ENCODE measurements around the gene PLCB4. TPM values are rescaled to one million over a fixed set of nuclear protein-coding genes. Genes with fewer than 3 reads are reported as not detected.

The PLCB4 gene
- total RNA-seq (1 to 10 TPM in 5 of 6 donors, under 1 TPM in 1; 0.56 to 6.4 (median 2.2) TPM), polyA plus RNA-seq (1 to 10 TPM; 1.8 to 9.3 TPM)

DNA sequence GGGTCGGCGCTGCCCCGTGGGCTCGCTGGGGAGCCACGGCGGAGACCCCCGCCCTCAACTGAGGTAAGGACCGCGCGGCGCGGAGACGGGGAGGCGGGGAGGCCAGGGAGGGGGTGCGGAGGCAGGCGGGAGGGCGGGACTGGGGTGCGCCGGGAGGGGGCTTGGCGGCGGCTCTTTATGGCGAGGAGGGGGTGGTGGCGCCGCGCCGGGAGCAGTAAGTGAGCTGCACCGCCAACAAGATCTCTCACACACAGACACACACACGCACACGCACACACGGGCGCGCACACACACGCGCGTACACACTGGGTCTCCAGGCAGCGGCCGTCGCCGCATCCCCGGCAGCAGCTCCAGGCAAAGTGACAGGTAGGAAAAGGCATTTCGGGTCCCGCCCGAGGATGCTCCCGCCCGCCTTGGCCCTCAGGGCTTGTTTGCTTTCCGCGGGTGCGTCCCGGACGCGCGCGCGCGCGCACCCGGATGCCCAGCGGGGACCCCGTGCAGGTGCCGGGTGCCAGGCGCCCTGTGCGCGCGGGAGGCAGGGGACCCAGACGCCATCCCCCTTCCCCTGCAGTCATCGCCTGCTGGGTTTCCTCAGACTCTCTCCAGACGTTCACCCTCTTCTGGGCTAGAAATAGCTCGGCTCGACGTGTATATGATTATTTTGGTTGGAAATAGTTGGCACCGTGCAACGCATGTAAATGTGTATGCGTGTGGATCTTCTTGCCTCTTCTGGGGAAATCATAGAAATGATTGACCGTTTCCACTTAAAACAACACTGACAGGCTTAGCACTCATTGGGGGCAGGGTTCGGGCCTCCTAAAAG is at the start of gene PLCB4:
Gene PLCB4, plus strand, starts transcription at position 247 of the 823 bp plus-strand sequence. CDS start 238,728 bp downstream, outside the sequence.
- ATAC-seq (peak; percentile 29 to 56 (median 42)), DNase-seq (peak; percentile 4 to 68 (median 24)), FAIRE-seq (no peak)
- H3K27me3 ChIP-seq, result peaks cover 0 to 12% (median 2%) of the 10 kb centered on the region in 4 donors
- peak within 1 kb of the TSS; percentile 39 to 66 (median 54) for H3K4me3 ChIP-seq
- H3K36me3 ChIP-seq, result no peaks in the 10 kb centered on the region
- WGBS, 2 donors, result 1 to 2% methylated on average over 59 to 75 of the region's 75 CpGs
- no peaks in the 10 kb centered on the region for H3K4me1 ChIP-seq
- peak within 1 kb of the TSS in 2 of 4 donors; percentile 28 to 29 for H3K27ac ChIP-seq
- TF ChIP-seq, protein P1, sequence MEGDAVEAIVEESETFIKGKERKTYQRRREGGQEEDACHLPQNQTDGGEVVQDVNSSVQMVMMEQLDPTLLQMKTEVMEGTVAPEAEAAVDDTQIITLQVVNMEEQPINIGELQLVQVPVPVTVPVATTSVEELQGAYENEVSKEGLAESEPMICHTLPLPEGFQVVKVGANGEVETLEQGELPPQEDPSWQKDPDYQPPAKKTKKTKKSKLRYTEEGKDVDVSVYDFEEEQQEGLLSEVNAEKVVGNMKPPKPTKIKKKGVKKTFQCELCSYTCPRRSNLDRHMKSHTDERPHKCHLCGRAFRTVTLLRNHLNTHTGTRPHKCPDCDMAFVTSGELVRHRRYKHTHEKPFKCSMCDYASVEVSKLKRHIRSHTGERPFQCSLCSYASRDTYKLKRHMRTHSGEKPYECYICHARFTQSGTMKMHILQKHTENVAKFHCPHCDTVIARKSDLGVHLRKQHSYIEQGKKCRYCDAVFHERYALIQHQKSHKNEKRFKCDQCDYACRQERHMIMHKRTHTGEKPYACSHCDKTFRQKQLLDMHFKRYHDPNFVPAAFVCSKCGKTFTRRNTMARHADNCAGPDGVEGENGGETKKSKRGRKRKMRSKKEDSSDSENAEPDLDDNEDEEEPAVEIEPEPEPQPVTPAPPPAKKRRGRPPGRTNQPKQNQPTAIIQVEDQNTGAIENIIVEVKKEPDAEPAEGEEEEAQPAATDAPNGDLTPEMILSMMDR (IDR thresholded peaks at IDR 0.05), result no peak
- intact Hi-C loops (cut with DNase I), result no loop called here
- H3K9me3 ChIP-seq, result no peaks in the 10 kb centered on the region

DNA sequence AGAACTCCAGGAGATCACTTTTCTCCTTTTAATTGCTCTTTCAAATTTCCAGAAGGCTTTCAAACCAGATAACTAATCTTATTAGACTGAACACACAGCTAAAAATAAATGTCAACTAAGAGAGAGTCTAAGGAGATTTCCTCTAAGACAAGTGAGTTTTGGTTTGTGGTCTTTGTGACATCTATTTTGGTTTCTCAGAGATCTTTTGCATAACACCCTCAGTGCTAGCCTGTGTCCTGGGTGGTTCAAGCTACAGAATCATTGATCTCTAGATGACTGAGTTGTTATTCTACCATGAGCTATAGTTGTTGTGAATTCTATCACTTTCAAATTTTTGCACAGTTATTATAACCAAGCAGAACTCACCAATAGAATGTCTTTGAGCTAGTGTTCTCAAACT is 49.1 kb upstream of the PLCB4 start:
- Histone ChIP-seq H3K27me3 (no peaks in the 10 kb centered on the region), H3K36me3 (no peaks in the 10 kb centered on the region), H3K9me3 (no peaks in the 10 kb centered on the region), H3K27ac (no peak overlapping the region), H3K4me1 (no peaks in the 10 kb centered on the region), H3K4me3 (no peak overlapping the region)
- no peak for FAIRE-seq
- DNase-seq, result no peak
- no peak for ATAC-seq
- TF ChIP-seq, protein P1 (IDR thresholded peaks at IDR 0.05), result no peak
- intact Hi-C loops (cut with DNase I), result no loop called here

DNA sequence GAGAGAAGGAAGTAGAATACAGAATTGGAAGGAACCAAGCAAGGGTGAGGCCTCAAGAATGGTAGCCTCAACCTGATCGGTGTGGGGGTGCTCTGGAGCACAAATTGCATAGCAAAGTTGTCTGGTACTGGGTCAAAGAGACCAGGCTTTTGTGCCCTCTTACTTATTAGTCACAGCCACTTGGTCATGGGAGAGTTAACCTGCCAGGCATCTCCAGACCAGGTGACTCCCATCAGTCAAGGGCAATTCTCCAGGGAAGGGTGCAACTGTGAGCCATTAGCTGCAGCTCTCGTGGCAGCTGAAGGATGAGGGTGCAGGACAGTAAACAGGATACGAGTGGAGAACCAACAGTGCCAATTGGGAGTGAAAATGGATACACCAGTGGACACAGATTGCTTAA is 47.7 kb upstream of the PLCB4 start:
- Histone ChIP-seq H3K4me1 (no peaks in the 10 kb centered on the region), H3K4me3 (no peak overlapping the region), H3K9me3 (no peaks in the 10 kb centered on the region), H3K27ac (no peak overlapping the region), H3K27me3 (no peaks in the 10 kb centered on the region), H3K36me3 (no peaks in the 10 kb centered on the region)
- TF ChIP-seq, protein P1 (IDR thresholded peaks at IDR 0.05), result no peak
- ATAC-seq (no peak), FAIRE-seq (no peak), DNase-seq (no peak)
- WGBS, 2 donors, result 41 to 52% methylated on average over 3 of the region's 3 CpGs
- intact Hi-C loops (cut with DNase I), result no loop called here

DNA sequence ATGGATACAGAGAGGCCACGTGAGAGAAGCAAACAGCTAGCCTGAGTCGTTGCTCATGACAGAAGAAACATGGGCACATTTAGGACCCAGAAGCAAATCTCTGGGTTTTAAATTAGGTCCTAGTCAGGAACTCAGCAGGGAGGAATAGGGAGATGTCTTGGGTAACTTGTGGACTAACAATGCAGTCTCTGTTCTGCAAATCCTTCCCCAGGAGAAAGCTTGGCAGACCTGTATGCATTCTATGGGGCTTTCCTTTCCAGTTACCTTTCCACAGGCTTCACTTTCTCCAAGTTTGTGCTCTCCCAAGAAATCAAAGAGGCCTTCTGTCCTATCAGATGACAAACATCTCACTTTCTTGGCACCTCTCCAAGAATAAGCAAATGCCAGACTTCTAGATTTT is 47.2 kb upstream of the PLCB4 start:
- H3K27me3 ChIP-seq, result no peaks in the 10 kb centered on the region
- intact Hi-C loops (cut with DNase I), result no loop called here
- TF ChIP-seq, protein P1 (IDR thresholded peaks at IDR 0.05), result no peak
- no peaks in the 10 kb centered on the region for H3K9me3 ChIP-seq
- no peak for ATAC-seq
- no peaks in the 10 kb centered on the region for H3K36me3 ChIP-seq
- no peak for DNase-seq
- H3K4me1 ChIP-seq, result no peaks in the 10 kb centered on the region
- no peak overlapping the region for H3K4me3 ChIP-seq
- no peak overlapping the region for H3K27ac ChIP-seq
- WGBS, 2 donors, result 23 to 33% methylated on average over 2 of the region's 2 CpGs
- FAIRE-seq, result no peak

DNA sequence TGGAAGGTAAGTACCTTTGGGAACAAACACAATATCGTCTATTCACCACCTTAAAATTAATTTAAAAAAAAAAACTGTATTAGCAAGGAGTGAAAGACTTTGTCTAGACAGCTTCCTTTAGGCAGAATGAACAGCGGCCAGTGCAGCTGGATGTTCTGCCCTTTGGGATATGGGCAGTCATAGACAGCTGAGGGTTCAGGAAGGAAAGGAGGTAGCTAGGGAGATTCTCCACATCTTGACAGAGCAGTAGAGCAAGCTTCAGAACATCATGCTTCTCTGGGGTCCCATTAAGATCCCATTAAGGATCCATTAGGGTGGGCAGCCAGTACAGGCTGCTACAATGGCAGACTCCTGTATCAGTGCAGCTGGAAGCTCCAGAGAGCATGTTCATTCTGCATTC is 46.5 kb upstream of the PLCB4 start:
- ATAC-seq, result no peak
- Histone ChIP-seq H3K36me3 (no peaks in the 10 kb centered on the region), H3K4me3 (no peak overlapping the region), H3K9me3 (no peaks in the 10 kb centered on the region), H3K4me1 (no peaks in the 10 kb centered on the region), H3K27me3 (no peaks in the 10 kb centered on the region), H3K27ac (no peak overlapping the region)
- FAIRE-seq, result no peak
- 72 to 80% methylated on average over 2 of the region's 2 CpGs for WGBS, 2 donors
- intact Hi-C loops (cut with DNase I), result no loop called here
- DNase-seq, result no peak
- TF ChIP-seq, protein P1 (IDR thresholded peaks at IDR 0.05), result no peak

Measured in pancreas (tissue), 10 donors.